GM18517 (cell line): ENCODE data around the gene GPM6B.

Experiments used
- ATAC-seq: cut with Tn5 transposase; IDR thresholded peaks from one replicate; pipeline ENCODE4 v1.9.1; 2021; ENCODE audit warnings: mild to moderate bottlenecking, moderate library complexity; ENCODE audit not compliant: unreplicated experiment

The GPM6B gene

DNA sequence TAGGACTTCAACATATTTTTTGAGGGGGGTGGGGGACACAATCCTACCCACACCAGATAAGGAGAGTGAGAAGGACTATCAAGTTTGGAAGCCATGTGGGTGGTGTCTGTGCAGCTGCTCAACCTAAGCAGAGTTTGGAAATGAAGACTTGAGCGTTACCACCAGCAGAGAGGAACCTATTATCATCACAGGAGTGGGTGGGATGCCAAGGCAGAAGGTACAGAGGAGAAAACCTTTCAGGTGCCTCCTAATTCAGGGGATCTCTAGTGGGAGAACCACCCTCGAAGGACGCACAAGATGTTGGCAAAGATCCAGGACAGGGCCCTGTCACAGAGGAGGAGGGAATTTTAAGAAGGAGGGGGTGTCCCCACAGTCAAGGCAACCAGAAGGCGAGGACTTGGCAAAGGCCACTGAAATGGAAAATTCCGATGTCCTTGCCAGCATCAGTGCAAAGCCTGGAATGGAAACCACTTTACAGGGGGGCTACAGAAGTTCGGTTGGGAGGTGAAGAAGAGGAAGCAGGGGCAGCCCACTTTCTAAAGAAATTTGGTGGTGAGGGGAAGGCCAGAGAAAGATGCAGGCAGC, 8.4 kb upstream of the GPM6B start:
- ATAC-seq: no peak

DNA sequence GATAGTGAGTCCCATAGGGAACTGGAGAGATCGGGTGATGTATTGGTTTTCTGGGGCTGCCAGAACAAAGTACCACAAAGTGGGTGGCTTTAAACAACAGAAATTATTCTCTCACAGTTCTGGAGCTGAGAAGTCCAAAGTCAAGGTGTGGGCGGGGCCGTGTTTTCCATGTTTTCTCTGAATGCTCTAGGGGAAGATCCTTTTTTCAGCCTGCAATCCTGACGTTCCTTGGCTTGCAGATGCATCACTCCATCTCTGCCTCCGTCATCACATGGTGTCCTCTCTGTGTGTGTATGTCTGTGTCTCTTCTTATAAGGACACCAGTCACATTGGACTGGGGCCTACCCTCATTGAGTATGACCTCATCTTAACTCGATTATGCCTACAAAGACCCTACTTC, 7.9 kb upstream of the GPM6B start:
- ATAC-seq: no peak

DNA sequence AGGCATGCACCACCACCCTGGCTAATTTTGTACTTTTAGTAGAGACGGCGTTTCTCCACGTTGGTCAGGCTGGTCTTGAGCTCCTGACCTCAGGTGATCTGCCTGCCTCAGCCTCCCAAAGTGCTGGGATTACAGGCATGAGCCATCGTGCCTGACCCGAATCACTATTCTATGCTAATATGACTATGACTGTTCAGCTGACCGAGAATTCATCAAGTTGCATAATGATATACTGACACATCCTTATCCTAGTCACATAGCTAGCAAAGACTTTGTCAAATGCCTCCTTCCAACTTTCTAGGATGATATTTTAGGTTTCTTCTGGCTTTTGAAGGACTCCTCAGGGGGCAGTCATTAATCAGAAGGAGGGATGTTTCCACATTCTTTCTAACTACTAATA, 4.8 kb upstream of the GPM6B start:
- ATAC-seq: no peak

DNA sequence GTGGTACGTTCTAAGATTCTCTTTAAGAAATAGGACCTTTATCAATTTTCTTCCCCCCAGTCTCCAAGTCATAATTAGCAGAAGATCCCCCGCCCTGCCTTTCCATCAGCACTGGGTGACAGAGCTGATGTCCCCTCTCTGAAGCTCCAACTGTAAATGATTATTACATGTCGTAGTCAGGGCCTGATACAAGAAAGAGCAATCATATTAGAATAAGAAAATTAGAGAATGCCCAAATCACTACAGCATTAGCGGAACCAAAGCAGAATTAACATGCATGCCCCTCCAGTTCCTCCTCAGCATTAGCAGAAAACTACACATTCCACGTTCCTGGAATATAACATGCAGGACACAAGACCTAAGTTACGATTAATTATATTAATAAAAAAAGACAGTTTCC, 717 bp downstream of the GPM6B start:
- no peak for ATAC-seq

DNA sequence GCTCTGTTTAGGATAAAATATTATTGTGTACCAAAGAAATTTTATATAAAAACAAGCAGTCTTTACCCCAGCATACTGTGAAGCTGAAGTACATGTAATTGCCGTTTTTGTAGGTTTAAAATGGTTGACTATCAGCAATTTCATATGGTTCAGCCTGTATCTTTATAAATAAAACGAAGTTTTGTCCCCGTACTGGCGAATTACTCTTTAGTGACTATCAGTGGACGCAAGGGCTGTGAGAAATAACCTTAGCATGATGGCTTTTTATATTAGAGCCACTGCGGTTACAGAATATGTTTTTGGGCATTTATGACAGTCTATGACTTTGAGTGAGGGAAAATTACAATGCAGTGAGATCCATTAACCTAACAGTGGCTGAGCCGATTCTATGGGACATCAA, 1.2 kb downstream of the GPM6B start:
- no peak for ATAC-seq

DNA sequence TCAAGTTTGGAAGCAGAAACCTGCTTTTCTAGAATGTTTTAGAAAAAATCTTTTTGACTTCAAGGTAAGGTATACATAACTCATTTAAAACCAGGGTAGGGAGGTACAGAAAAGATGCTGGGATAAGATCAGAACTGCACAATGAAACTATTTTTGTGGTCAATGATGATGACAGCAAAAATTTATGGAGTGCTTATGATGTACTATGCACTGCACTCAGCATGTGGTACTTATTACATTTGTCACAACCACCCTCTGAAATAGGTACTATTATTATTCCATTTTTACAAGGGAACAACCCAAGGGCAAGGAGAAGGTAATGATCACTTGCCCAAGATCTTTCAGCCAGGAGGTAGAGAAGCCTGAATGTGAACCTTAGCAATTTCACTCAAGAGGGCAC, 8.0 kb downstream of the GPM6B start:
- ATAC-seq: no peak

DNA sequence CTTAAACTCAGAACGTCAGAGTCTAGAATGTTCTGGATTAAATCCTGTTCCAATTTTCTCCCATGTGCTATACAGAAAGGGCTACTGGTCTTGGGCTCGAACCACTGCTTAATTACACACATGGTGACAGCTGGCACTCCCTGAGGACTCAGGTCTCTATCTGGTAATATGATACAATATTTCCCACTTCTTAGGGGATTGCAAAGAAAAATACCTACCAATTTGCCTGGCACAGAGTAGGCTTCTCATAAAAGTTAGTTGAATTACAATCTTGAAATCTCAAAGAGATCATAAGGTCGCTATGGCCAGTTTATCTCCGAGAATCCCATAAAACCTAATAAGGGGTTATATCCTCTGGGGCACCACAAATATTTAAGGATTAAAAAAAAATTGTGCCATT, 8.6 kb downstream of the GPM6B start:
- ATAC-seq: no peak

DNA sequence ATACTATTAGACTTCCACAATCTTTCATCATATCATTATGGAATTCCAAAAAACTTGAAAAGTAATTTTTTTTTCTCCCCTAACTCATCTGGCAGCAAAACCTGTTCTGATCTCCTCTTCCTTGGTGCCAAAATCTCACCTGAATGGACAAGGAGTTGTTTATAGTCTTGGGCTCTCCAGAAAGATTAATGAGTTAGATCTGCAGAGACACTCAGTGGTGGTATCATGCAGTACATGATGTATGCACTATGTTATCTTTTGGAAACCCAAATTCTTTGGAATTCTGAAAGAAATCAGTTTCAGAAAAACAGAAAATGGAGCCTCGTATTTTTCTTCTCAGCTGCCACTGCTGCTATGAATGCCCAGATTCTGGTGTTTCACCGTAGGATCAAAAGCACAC, 11.7 kb downstream of the GPM6B start:
- no peak for ATAC-seq

DNA sequence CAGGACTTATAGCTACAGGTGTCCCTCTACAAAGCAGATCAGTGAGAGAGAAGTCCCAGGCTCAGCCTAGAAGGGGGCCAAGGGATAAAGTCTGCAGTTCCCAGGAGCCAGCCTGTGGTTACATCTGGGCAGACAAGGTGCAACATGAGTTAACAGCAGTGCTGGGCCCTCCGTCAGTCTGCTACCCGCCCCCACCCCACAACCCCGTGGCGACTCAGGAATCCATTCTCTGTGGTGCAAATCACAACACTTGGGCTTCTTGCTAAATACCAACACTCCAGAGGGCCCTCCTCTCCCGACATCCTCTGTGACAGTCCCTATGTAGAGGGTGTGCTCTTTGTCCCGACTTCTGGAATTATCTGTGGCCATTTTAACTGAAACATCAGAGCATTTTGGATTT, 13.8 kb downstream of the GPM6B start:
- no peak for ATAC-seq

DNA sequence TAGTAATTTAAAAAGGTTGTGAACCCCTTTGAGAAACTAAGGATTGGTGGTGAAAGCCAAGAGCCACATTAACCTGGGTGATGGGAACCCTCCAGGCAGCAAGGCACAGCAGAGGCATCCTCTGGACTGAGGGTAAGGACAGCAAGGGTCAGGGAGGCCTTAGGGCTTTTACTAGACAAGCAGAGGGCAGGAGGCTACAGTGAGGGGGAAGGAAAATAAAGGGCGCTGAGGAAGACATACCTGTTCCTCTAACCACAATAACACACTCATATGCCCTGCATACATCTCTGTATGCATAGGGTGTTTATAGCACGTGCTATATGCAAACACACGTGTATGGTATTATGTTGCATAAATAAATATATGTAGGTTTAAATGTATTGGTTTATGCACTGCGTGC, 18.7 kb downstream of the GPM6B start:
- no peak for ATAC-seq

DNA sequence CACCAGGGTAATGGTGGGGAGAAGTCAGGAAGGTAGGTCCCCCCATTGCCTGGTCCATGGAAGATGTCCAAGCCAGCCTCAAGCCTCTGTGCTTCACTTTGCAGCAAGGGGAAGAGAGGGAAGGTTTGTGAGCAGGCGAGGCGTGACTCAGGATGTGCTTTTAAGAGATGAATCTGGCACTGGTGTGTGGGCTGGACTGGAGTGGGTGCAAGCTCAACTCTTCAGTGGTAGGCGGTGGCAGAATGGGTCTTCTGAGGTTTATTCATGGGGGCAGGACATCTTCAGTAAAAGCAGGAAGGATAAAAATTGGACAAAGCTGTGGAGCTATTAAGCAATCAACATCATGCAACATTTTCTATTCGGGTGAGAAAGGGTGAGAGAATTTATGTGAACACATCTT, 19.4 kb downstream of the GPM6B start:
- ATAC-seq: no peak

DNA sequence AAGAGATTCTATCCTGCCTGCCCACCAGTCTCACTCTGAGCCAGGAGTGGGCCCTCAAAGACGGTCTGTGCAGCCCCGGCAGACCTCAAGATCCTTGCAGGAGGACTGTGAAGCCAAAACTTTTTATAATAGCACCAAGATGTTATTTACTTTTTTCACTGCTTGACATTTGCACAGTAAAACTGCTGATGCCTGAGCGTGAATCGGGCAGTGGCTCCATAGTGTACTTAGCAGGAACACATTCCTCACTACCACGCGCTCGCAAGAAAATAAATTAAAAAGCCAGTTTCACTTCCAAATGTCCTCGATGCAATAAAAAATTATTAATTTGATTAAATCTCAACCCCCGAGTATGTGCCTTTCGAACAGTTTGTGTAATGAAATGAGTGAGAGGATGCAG, 22.5 kb downstream of the GPM6B start:
- ATAC-seq: no peak

DNA sequence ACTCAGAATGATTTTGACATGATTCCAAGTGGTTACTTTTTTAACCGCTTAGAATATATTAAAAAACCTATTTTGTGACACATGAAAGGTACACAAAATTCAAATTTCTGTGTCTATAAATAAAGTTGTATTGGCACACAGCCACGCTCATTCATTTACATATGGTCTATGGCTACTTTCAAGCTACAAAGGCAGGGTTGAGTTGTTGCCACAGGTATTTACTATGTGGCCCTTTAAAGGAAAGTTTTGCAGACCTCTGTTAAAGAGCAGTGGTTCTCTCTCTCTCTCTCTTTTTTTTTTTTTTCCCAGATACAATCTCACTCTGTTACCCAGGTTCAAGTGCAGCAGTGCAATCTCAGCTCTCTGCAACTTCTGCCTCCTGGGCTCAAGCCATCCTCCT, 23.0 kb downstream of the GPM6B start:
- ATAC-seq: no peak

DNA sequence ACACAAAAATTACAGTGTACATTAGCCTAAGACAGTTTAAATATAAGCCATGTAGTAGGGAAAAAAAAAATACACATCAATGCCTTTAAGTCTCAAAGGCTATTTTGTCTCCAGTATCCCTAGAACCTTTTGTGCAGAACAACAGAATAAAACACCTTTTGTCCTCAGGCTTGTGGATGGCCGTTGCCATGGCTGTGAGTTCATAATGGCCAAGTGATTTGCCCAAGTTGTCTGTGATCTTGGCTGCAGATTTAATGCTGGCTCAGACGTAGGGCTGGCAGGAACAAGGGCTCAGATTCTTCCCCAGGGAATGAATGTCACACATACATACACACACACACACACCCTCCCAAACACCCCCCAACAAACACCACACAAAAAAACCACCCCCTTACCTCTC, 25.3 kb downstream of the GPM6B start:
- ATAC-seq: no peak

DNA sequence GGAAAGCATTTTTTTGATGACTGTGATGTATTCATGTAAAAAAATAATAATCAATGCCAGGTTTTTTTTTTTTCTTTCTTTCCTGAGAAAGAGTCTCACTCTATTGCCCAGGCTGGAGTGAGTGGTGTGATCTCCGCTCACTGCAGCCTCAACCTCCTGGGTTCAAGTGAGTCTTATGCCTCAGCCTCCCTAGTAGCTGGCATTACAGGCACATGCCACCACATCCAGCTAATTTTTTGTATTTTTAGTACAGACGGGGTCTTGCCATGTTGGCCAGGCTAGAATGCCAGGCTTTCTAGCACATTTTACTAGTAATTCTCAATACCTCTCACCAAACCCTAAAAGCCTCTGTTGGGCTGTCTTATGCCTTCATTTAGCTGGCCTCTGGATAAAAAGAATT, 25.7 kb downstream of the GPM6B start:
- ATAC-seq: no peak

DNA sequence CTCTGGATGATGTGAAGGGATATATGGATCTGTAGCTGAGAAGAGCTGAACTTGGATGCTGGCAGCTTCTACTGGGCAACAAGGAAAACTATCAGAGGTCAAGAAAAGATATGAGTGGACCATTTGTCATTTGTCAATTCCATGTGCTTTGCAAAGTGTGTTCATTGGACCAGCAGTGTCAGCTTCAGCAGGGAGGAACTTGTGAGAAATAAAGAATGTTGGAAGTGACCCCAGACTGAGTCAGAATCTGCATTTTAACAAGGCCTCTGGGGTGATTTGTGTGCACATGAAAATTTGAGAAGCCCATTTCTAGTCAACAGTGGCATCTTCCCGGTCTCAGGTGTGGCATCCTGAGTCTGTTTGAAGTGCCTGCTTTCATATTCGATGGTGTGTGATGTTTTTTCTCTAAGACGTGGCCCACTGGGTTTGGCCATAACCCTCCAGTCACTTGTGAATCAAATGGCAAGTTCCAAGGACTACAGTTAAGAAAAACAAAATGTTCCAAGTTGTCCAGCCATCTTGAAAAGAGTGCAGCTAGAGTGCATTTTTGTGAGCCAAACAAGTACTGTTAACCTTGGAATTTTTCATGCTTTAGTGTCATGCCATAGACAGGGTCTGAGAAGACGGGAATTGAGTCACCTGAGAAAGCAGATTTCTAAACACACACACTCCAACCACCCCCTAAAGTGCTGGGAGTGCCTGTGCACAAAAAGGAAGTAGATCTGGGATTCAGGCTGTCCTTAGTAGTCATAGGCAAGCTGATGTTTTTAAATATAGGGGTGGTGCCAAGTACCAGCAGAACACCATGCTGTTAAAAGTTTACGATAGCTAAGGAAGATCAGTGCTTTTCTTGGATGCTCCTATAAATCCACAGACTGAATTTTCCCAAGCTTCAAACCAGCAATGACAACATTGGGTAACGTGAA, 26.4 kb downstream of the GPM6B start:
- no peak for ATAC-seq

DNA sequence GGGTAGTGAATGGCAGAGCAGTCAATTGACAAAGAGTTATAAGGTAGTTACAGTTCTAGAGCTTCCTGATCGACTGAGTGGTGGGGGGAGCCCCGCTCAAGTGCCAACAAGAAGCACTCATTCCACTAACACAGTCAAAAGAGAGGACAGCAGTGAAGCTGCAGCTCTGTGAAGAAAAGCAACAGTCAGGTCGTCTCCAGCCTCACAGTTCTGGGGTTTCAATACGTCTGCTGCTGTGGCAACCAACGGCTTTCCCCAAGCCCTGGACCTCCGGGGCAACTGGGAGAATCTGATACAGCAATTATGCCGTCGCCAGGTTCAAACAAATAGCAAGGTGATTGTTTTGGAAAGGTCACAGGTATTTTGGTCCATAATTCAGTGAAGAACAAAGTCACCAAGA, 30.8 kb downstream of the GPM6B start:
- ATAC-seq: no peak

DNA sequence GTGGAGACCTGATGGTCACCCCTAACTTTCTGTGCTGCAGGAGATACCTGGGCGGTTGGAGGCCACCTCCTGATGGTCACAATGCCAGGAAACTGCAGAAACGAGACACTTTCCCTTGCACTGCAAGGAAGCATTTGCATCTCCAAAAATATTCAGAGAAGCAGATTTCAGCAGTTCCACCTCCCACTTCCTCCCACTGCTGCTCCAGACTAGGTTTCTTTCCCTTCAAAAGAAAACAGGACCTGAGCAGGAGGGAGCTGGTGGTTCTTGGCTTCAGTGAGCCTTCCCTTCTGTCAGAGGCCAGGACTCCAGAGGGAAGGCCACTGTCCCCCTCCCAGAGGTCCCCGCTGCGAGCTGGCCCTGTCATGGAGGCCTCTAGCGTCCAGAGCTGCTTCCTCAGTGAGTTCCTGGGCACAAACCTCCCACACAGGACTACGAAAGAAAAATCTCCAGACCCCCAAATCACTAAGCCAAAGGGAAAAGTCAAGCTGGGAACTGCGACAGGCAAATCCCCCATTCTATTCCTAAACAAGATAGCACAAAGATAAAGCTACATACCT, 35.9 kb downstream of the GPM6B start:
- no peak for ATAC-seq

DNA sequence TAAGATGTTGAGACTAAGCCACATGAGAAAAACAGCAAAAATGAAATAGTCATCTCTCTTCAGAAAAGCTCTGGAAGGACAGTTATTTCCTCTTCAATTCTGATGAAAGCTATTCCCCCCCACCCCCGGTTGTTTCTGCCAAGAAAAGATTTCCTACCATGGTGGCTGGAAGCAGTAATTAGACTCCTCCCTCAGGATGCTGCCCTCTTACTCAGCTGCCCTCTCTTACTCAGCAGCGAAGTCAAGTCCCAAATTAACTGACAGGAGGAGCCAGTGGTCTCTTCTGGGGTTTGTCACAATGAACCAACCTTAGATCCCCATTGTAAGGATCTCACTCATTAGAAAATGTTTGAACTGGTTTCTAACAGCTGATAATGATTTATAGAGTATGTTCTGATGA, 38.0 kb downstream of the GPM6B start:
- no peak for ATAC-seq

DNA sequence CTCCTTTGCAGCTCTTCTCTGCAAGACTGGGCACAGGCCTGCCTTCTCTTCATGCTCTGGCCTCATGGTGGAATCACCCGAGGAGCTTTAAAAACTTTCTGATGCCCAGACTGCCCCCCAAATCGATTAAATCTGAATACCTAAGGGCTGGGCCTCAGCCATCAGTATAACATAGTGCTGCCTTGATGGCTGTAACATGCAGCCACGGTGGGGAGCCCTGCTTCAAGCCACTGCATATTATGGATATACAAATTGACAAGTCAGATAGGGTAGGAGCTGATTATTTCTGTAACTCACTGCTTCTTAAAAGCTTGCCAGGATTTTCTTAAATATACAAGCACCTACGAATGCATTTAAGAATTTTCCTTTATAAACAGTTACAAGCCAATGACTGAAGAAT, 40.5 kb downstream of the GPM6B start:
- no peak for ATAC-seq

DNA sequence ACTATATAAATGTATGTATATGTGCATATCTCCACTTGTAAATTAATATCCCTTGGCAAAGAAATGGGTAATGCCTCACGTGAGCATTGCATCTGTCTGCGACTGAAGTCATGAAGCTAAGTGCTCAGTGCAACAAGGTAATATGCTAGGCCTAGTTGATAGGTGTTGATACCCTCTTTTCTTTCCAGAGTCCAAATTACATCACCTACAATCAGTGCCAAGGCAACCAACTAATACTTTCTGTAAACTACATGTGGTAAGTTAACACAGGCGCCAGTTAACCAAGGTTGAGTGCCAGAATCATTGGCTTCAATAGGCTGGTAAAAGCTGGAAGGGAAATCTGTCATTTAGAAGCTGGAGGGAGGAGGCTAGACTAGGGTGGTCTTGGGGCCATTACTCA, 41.1 kb downstream of the GPM6B start:
- ATAC-seq: no peak

DNA sequence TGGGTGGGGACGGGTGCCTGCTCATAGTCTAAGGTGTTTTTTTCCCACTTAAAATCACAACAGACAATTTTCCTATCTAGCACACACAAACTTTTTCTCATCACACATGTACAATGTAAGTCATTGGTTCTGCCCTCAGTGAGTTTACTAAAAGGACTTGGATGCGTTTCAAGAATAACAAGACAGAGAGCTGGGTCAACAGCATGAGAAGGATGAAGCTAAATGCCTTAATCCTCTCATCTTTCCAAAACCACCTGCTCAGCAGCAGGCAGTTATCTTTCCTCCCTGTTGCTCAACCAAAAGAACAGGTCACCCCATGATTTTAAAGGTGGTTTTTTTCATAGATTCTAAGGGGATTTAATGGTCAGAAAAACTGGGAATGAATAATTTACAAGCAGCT, 42.2 kb downstream of the GPM6B start:
- no peak for ATAC-seq
